ENCODE measurements around the gene PSMD9. TPM values are rescaled to one million over a fixed set of nuclear protein-coding genes. Genes with fewer than 3 reads are reported as not detected.
A peak's percentile ranks its signal among the peaks of the same experiment; 100 is the strongest.
"Not testable (repeated sequence)": the region's sequence is repeated elsewhere in the genome, so short reads cannot be mapped to it uniquely, and the experiment has no call there.

PSMD9 gene
- total RNA-seq, 1 donor from 2014 or later: 24.6 TPM

DNA sequence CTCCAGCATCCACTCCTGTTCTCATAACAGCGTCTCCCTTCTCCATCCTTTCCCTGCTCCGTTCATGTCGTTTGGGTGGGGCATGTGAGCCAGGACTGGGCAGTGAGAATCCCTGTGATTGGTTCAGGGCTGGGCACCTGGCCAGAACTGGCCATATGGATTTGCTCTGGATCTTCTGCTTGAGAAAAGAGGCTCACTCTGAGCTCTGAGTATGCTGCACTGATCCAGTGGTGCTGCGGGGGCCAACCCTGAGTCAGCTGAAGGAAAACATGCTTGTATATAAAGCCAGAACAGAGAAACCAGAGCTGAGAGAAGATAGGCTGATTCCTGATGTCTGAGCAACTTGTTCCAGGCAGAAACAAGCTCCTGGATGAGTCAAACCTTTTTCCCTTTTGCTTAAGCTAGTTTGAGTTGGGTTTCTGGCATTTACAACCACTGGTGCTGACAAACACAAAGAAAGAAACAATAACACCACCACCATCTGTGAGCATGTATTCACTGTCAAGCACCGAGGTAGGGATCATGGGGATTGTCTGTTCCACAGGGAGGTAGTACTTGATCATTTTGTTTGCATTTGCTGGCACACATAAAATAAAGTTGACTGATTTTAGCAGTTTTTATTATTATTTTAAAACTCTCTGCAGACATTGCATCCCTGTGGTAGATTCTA, 15.9 kb upstream of the PSMD9 start:
- DNase-seq (ENCODE audit: low spot score): peak; percentile 99

DNA sequence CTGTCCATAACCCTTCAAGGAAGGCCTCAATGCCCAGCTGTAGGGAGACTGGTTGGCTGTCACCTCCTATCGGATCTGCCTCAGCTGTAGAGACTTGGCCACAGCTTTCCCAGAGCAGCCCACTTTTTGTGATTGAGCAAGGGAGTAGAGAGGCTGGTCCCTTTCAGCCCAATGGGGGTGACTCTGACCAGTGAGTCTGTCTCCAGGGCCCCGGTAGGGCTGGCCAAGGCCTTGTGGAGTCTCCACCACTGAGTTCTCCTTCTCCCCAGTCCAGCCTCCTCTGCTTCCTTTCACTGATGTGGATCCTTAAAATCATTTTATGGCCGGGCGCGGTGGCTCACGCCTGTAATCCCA, 15.4 kb upstream of the PSMD9 start:
- no peak for DNase-seq (ENCODE audit: low spot score)

- no peak for DNase-seq (ENCODE audit: low spot score)
These were observed 14.5 kb upstream of the PSMD9 start for GRCh38 chr12:121874071-121874470.

DNA sequence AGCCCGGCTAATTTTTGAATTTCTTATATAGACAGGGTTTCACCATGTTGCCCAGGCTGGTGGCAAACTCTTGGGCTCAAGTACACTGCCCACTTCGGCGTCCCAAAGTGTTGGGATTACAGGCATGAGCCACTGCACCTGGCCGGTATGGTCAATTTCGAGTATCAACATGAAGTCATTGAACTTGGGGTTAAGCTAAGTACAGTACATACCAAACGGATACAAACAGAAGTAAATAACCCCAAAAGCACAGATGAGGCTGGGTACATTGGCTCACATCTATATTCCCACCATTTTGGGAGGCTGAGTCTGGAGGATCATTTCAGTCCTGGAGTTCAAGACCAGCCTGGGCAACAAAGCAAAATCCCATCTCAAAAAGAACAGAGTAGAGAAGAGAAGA, 13.0 kb upstream of the PSMD9 start:
- no peak for DNase-seq (ENCODE audit: low spot score)

DNA sequence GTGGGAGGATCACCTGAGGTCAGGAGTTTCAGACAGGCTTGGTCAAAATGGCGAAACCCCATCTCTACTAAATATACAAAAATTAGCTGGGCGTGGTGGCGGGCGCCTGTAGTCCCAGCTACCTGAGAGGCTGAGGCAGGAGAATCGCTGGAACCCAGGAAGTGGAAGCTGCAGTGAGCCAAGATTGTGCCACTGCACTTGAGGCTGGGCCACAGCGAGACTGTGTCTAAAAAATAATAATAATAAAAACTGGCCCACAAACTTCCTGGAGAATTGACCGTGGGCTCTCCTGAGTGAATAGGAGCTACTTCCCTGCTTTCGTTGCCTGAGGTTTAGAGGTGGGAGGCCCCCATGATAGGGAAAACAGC, 12.5 kb upstream of the PSMD9 start:
- not testable (repeated sequence) for DNase-seq (ENCODE audit: low spot score)

- no peak for DNase-seq (ENCODE audit: low spot score)
These were observed 5.3 kb upstream of the PSMD9 start for GRCh38 chr12:121883315-121883660.

GRCh38 chr12:121885129-121885528, 3.5 kb upstream of the PSMD9 start:
- not testable (repeated sequence) for DNase-seq (ENCODE audit: low spot score)

DNA sequence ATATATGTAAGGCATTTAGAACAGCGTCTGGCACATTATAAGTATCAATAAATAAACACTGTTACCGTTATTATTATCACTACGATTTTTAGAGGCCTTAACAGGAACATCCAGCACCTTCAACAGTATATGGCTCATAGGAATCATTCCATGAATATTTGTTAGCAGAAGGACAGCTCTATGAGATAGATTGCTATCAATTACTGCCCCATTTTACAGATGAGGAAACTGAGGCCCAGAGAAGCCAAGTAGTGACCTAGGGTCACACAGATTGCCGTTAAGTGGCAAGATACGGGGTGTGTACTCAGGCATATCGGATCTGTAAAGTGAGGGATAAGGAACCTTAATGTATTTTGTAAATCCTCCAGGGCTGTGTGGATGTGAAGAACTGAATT, 510 bp upstream of the PSMD9 start:
- no peak for DNase-seq (ENCODE audit: low spot score)

GRCh38 chr12:121889274-121889624, 659 bp downstream of the PSMD9 start:
- no peak for DNase-seq (ENCODE audit: low spot score)

DNA sequence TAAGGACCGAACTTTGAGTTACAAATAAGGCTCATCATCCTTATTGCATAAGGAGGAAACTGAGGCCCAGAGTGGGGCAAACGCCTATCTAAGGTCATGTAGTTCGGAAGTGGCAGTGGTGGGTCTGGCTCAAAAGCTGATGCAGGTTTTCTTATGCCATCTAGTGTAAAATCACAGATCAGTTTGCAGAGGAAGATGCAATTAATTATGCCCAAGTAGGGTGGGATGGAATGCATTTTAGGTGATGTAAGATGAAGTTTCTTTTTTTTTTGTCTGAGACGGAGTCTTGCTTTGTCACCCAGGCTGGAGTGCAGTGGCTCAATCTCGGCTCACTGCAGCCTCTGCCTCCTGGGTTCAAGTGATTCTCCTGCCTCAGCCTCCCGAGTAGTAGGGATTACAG, 1.1 kb downstream of the PSMD9 start:
- DNase-seq (ENCODE audit: low spot score): not testable (repeated sequence)

DNA sequence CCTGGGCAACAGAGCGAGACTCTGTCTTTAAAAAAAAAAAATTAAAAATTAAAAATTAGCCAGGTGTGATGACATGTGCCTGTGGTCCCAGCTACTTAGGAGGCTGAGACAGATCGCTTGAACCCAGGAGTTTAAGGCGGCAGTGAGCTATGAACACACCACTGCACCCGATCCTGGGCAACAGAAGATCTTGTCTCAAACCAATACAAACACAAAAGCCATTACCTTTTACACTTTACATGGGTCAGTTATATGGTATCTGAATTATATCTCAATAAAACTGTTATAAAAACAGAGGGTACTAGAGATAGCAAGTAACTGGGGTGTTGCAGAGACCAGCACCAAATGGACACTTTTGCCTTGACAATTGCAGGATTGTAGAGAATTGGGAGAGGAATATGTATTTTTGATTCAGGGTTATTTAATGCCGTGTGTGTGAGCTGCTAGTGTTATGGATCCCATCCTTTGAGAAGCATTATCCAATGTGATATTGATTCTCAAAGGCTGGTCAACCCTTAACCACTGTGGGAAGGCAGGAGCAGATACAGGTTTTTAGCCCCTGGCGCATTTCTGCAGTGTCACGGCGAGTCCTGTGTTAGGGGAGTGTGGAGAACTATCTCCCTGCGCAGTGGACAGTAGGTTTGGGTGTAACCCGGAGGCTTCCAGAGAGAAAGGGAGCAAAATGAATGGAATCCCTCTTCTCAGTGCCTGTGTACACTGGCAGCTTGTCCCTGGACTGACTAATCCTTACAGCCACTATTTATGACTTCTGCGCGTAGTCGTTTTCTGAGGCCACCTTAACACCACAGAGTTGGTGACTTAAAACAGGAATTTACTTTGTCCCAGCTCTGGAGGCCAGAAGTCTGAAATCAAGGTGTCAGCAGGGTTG, 4.3 kb downstream of the PSMD9 start:
- no peak for DNase-seq (ENCODE audit: low spot score)

- peak; percentile 34 for DNase-seq (ENCODE audit: low spot score)
These were observed 5.4 kb downstream of the PSMD9 start for GRCh38 chr12:121893961-121894460.

DNA sequence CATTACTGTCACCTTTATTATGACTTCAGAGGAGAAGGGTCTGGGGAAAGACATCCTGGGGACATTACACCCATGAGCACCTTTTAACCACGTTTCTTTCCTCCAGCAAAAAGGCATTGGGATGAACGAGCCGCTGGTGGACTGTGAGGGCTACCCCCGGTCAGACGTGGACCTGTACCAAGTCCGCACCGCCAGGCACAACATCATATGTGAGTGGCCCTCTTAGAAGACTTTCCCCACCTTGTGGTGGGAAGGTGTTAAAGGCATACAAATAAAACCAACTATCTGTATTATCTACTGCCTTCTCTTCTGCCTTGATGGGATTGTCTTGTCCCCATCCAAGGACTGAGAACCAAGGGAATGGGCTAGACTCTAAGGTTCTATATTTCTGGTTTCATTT, 6.0 kb downstream of the PSMD9 start:
- DNase-seq (ENCODE audit: low spot score): peak; percentile 32

DNA sequence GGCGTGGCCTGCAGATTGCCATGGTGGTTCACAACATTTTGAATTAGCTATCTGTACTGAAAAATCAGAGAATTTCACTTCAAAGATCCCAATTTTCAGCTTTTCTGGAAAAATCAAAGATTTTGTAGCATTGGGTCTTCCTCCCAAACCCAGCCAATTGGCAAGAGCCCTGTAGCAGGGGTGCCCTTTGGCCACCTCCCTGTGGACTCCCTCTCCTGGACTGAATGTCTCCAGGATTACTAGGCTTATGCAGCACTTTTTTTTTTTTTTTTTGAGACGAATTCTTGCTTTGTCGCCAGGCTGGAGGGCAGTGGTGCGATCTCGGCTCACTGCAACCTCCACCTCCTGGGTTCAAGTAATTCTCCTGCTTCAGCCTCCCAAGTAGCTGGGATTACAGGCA, 9.7 kb downstream of the PSMD9 start:
- no peak for DNase-seq (ENCODE audit: low spot score)

- DNase-seq (ENCODE audit: low spot score): no peak
These were observed 11.0 kb downstream of the PSMD9 start for GRCh38 chr12:121899590-121899989.

- DNase-seq (ENCODE audit: low spot score): no peak
These were observed 14.6 kb downstream of the PSMD9 start for GRCh38 chr12:121903202-121903601.

GRCh38 chr12:121905746-121906145, 17.2 kb downstream of the PSMD9 start:
- peak; percentile 54 for DNase-seq (ENCODE audit: low spot score)

DNA sequence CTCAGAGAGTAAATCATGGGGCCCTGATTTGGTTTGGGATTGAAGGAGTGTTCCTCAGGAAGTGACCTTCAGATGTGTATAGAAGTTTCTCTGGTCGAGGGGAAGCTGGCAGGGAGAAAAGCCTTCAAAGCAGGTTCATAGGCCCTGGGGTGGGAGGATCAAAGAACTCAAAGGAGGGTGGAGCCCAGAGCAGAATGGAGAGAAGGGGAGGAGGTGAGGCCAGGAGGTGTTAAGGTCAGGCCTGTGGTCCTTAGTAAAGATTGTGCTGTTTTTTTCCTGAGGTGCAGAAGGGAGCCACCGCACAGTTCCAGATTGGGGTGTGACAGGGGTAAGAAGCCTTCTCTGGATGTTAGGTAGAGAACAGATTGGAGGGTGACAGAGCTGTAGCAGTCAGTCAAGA, 20.1 kb downstream of the PSMD9 start:
- DNase-seq (ENCODE audit: low spot score): no peak

- DNase-seq (ENCODE audit: low spot score): no peak
These were observed 23.4 kb downstream of the PSMD9 start for GRCh38 chr12:121911824-121912585.

DNA sequence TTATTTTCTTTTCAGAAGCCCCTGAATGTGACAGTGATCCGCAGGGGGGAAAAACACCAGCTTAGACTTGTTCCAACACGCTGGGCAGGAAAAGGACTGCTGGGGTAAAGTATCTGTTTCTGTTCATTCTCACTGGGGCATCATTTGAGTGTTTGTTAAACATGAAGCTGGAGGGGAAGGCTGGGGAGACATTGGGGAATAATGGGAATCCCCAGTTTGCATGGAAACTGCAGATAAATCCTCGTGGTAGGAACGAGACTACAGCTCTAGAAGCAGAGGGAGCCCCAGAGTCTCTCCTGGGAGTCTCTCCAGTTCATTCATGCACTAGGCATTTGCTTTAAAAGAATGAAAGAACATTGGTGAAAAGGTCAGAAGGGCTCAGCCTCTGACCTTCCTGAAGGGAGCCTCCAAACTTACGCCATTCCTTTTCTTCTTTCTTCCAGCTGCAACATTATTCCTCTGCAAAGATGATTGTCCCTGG, 27.3 kb downstream of the PSMD9 start:
- peak; percentile 58 for DNase-seq (ENCODE audit: low spot score)

DNA sequence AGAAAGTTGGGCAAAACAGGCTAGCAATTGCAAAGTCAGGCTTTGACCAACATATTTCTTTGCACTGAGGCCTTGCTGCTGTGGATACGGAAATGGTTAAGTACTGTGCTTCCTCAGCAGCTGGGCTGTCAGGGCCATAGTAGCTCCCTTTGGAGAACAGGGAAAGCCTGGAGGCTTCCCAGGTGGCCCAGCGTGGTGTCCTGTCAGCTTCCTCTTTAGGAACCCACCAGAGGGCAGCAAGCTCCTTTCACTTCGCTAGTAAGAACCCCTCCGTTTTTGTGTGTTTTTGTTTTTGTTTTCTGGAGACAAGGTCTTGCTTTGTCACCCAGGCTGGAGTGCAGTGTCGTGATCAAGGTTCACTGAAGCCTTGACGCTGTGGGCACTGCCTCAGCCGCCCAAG, 28.1 kb downstream of the PSMD9 start:
- DNase-seq (ENCODE audit: low spot score): no peak

DNA sequence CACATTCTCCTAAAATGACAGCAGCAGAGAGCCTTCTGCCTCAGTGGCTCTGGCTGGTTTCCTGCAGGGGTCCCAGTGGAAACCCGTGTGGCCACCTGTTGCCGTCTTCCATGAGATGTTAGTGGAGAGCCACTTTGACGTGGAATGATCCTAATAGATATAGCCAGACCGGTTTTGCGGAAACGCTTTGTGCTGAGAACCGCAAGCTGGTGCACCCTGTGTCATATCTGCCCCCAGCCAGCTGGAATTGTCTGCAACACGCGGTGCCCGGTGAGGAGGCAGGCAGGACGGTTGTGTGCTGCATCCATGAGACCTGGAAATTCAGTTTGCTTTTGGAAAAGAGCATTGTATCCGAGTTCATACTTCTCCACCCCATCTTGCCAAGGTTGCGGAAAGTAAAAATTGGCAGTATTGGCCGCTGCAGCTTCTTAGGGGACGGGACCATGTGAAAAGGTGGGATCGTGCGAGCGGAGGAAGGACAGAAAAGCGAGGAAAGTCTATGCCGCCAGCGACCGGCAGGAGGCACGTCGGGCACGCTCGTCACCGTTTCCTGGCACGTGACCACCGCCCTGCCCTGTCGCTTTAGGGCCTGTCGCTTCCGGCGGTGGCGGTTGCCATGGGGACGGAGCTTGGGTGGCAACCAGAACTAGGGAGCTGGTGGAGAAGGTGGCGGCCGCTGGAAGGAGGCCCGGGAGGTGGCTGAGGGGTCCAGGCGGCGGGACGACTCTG, 29.5 kb downstream of the PSMD9 start, which contains the start of gene CFAP251:
TSS of gene CFAP251 (plus strand) at position 643 of the 729 bp plus-strand sequence. CDS start 2,714 bp downstream, outside the sequence.
- DNase-seq (ENCODE audit: low spot score): peak; percentile 88

Measured in umbilical cord (tissue), 2 donors.